ENCODE measurements around the gene B4GALT2. TPM values are rescaled to one million over a fixed set of nuclear protein-coding genes. Genes with fewer than 3 reads are reported as not detected.

Gene B4GALT2
- total and polyA plus RNA-seq, 2 of the 4 experiments (the other 2 are of a cell fraction), result 52.3 to 60.8 TPM

GRCh38 chr1:43963006-43963405, 16.0 kb upstream of the B4GALT2 start:
- peak; percentile 39 for TF ChIP-seq CEBPB (IDR thresholded peaks at IDR 0.05; ENCODE audit: low read depth, low read length)
- no peak for TF ChIP-seq RCOR1 (IDR thresholded peaks at IDR 0.05; ENCODE audit: insufficient replicate concordance, low read length)
- peaks cover 13% of the 10 kb centered on the region for H3K9me1 ChIP-seq (ENCODE audit: insufficient read depth, low read length)

More at GRCh38 chr1:43963006-43963405, 16.0 kb upstream of the B4GALT2 start:
- DNase-seq (no peak), ATAC-seq (ENCODE audit: low read depth) (no peak)
- Histone ChIP-seq H3K4ac (ENCODE audit: low read depth, low read length) (no peak overlapping the region), H2BK5ac (ENCODE audit: low read depth, low read length, poor library complexity, severe bottlenecking) (no peak overlapping the region), H3K79me1 (ENCODE audit: low read depth in 1 of 2, low read length in 2 of 2) (0 out of 4 replicates have a peak, but pooled peaks cover 0 to 3% of the 10 kb centered on the region in 2 experiments), H4K5ac (ENCODE audit: low read depth, low read length) (no peak overlapping the region), H3K4me1 (ENCODE audit: control insufficient read depth, insufficient read depth, low read length) (no peaks in the 10 kb centered on the region), H2BK15ac (ENCODE audit: low read depth, low read length) (no peak overlapping the region), H4K91ac (ENCODE audit: insufficient read depth, low read depth, low read length) (no peak overlapping the region), H2AK9ac (replicated peaks; ENCODE audit: low read depth, low read length, poor library complexity) (no peak overlapping the region), H3K56ac (ENCODE audit: extremely low read depth, insufficient read depth, low read length) (no peak overlapping the region), H4K8ac (ENCODE audit: low read depth in 2 of 2, low read length in 2 of 2) (no peak overlapping the region), H2AFZ (replicated peaks; ENCODE audit: low read length, poor library complexity) (no peak overlapping the region), H2AK5ac (ENCODE audit: low read depth, low read length) (no peak overlapping the region), H2BK120ac (ENCODE audit: low read depth, low read length) (no peak overlapping the region), H3K14ac (replicated peaks; ENCODE audit: low read depth, low read length) (no peak overlapping the region), H4K20me1 (ENCODE audit: insufficient read depth, low read length) (peaks cover 7% of the 10 kb centered on the region; the same call in 1 of the 2 replicates), H2BK20ac (ENCODE audit: low read depth, low read length) (no peak overlapping the region), H3K18ac (ENCODE audit: low read depth, low read length) (no peak overlapping the region), H3K23ac (ENCODE audit: low read depth, low read length) (no peak overlapping the region), H3K36me3 (ENCODE audit: control insufficient read depth, insufficient read depth, low read length) (peaks cover 44% of the 10 kb centered on the region), H3K27me3 (ENCODE audit: control insufficient read depth, insufficient read depth, low read length) (no peaks in the 10 kb centered on the region), H3K4me3 (ENCODE audit: insufficient read depth, low read depth, low read length) (no peak overlapping the region), H3K9ac (ENCODE audit: low read depth, low read length) (no peak overlapping the region), H3K9me3 (ENCODE audit: control insufficient read depth, insufficient read depth, low read length) (no peaks in the 10 kb centered on the region), H3K27ac (ENCODE audit: insufficient read depth, low read length) (no peak overlapping the region), H3K4me2 (ENCODE audit: low read depth, low read length) (no peak overlapping the region)
- CTCF ChIA-PET, result no interaction called here
- 100% methylated on average over 1 of the region's 3 CpGs; no CpG with 5 or more reads in 1 of the 2 experiments for WGBS, 2 experiments (ENCODE audit: extremely low coverage in 2 of 2, insufficient read length in 1 of 2)
- no TSS peak for BruUV-seq (replicated peaks)
- in situ Hi-C loops (cut with MboI; ENCODE audit: low sequenced_read_pairs) (loop anchor here (25.0 kb wide), 1 partner anchor 426 kb away; the partner anchor contains the start of gene PTPRF), dilution Hi-C loops (cut with HindIII; ENCODE audit: low sequenced_read_pairs, unreplicated experiment) (no loop called here), intact Hi-C loops (cut with micrococcal nuclease) (no loop called here)
- POLR2A ChIA-PET (ENCODE audit: unreplicated experiment), result no interaction called here

Data from IMR-90 (cell line).